H1 (cell line): ENCODE measurements around the gene HJURP. TPM values are rescaled to one million over a fixed set of nuclear protein-coding genes. Genes with fewer than 3 reads are reported as not detected.

Source experiments
- ASH2L ChIP-seq: fragments of 200-600, 300-600 bp; sonication (generic); IDR thresholded peaks from one replicate; pipeline ENCODE4 v1.7.1; 2017; ENCODE audit warnings: low read length
- CHD7 ChIP-seq: fragments of 300-600 bp; sonication (generic); IDR thresholded peaks from 2 replicates; pipeline ENCODE4 v1.7.1; 2012; ENCODE audit warnings: low read length, moderate library complexity, mild to moderate bottlenecking, inconsistent platforms; ENCODE audit not compliant: insufficient replicate concordance
- GTF2F1 ChIP-seq: IDR thresholded peaks from 2 replicates; pipeline ENCODE4 v1.6.1; 2012; ENCODE audit warnings: low read depth, low read length, improper control_type of control experiment, borderline replicate concordance
- HDAC2 ChIP-seq, 2 experiments: fragments of 300-600 bp in 1 of 2; sonication (generic) in 1 of 2; IDR thresholded peaks; 2 replicates each; pipeline ENCODE4 v1.6.1; 2011 to 2012; ENCODE audit warnings: low read depth in 2 of 2, low read length in 2 of 2, mild to moderate bottlenecking in 2 of 2, moderate library complexity in 2 of 2, borderline replicate concordance in 1 of 2, inconsistent platforms in 1 of 2
- KDM1A ChIP-seq: fragments of 200-600, 300-600 bp; sonication (generic); IDR thresholded peaks from 2 replicates; pipeline ENCODE4 v1.7.1; 2016; ENCODE audit warnings: mild to moderate bottlenecking, low read length, borderline replicate concordance
- RXRA ChIP-seq: IDR thresholded peaks from 2 replicates; pipeline ENCODE4 v1.6.1; 2011; ENCODE audit warnings: low read depth, mild to moderate bottlenecking, low read length, moderate library complexity; ENCODE audit not compliant: insufficient read depth
- SIN3A ChIP-seq, 2 experiments: IDR thresholded peaks in 1 of 2; conservative IDR thresholded peaks in 1 of 2; 2 replicates each; pipeline ENCODE4 v1.6.1; 2011 to 2012; ENCODE audit warnings: low read length in 2 of 2, improper control_type of control experiment in 1 of 2, low read depth in 1 of 2, mild to moderate bottlenecking in 1 of 2
- SP1 ChIP-seq: IDR thresholded peaks from 2 replicates; pipeline ENCODE4 v1.6.1; 2011; ENCODE audit warnings: low read depth, low read length
- TAF7 ChIP-seq: optimal IDR thresholded peaks from 2 replicates; pipeline ENCODE3; 2011; ENCODE audit warnings: low read depth, mild to moderate bottlenecking, inconsistent platforms, low read length, moderate library complexity, borderline replicate concordance
- TCF12 ChIP-seq: IDR thresholded peaks from 2 replicates; pipeline ENCODE4 v1.6.1; 2011; ENCODE audit warnings: low read depth, mild to moderate bottlenecking, low read length
- polyA plus RNA-seq, 7 experiments: library from polyadenylated mRNA; depleted of rRNA in 3 of 7; stranded (reverse) in 5 of 7; unstranded in 2 of 7; fragments of >200 nt in 5 of 7; fragments of 200-250 nt in 2 of 7; gene quantifications; 1 replicate in 5 of 7; 2 replicates in 1 of 7; 4 replicates in 1 of 7; pipeline versions ENCODE4 v1.2.1 to v1.2.3, GENCODE V29; 2011 to 2013; ENCODE audit warnings: missing spikeins in 2 of 7, mixed read lengths in 2 of 7
- total RNA-seq: library from RNA; stranded (reverse); fragmentation: NEBNext Ultra II Directional; extraction: Animal tissue kit (Norgen Biotek cat#: 25700); gene quantifications from 2 replicates; pipeline ENCODE4 v1.2.1, GENCODE V29; 2021

HJURP gene
- total and polyA plus RNA-seq, 2 of the 8 experiments (the other 6 are each of a cell fraction or from before 2014, with no cell fraction given), result 49.3 to 60.5 TPM

- TF ChIP-seq CHD7 (no peak), TAF7 (no peak), SIN3A (conservative IDR thresholded peaks at IDR 0.05 in 1 of 2, IDR thresholded peaks at IDR 0.05 in 1 of 2; ENCODE audit: low read depth in 1 of 2, low read length in 2 of 2) (no peak), TCF12 (no peak), SP1 (no peak), HDAC2 (IDR thresholded peaks at IDR 0.05; ENCODE audit: borderline replicate concordance in 1 of 2, low read depth in 2 of 2, low read length in 2 of 2) (no peak), ASH2L (no peak), KDM1A (no peak), GTF2F1 (no peak), RXRA (no peak)
Measured at GRCh38 chr2:233798335-233799086, 55.8 kb downstream of the HJURP start (continued).
